Measurements from ENCODE around the gene SIGLEC1. TPM values are rescaled to one million over a fixed set of nuclear protein-coding genes. Genes with fewer than 3 reads are reported as not detected.
A peak's percentile ranks its signal among the peaks of the same experiment; 100 is the strongest.

The SIGLEC1 gene
- total and polyA plus RNA-seq, 2 of the 8 experiments (the other 6 are each of a cell fraction or from before 2014, with no cell fraction given), result 0.02 TPM; not detected in 1

- Histone ChIP-seq H2BK120ac (replicated peaks; ENCODE audit: low read depth, low read length) (no peak overlapping the region), H4K20me1 (replicated peaks in 1 of 2; ENCODE audit: control insufficient read depth in 1 of 2, insufficient read depth in 2 of 2, low read length in 2 of 2) (no peaks in the 10 kb centered on the region), H2AK5ac (ENCODE audit: low read depth, low read length) (no peak overlapping the region), H4K8ac (ENCODE audit: extremely low read depth, insufficient read depth, low read length) (no peak overlapping the region; the same call in 1 of the 2 replicates), H3K79me1 (ENCODE audit: low read depth, low read length) (no peaks in the 10 kb centered on the region), H3K4ac (replicated peaks; ENCODE audit: insufficient read length, low read depth, low read length) (no peak overlapping the region), H3K9me3 (ENCODE audit: insufficient read depth in 2 of 2, low read depth in 1 of 2, low read length in 1 of 2) (no peaks in the 10 kb centered on the region), H3K4me1 (replicated peaks in 1 of 4; ENCODE audit: control insufficient read depth in 3 of 4, insufficient read depth in 4 of 4, low read length in 3 of 4) (peaks cover 2 to 21% (median 14%) of the 10 kb centered on the region in 4 experiments), H4K5ac (ENCODE audit: insufficient read length, low read depth, low read length) (no peak overlapping the region), H3K23ac (ENCODE audit: insufficient read length) (no peak overlapping the region), H3K23me2 (ENCODE audit: low read depth, low read length) (peaks cover 15% of the 10 kb centered on the region), H2BK15ac (ENCODE audit: low read length) (no peak overlapping the region), H2AFZ (ENCODE audit: low read length) (no peak overlapping the region), H2BK12ac (ENCODE audit: low read depth, low read length) (no peak overlapping the region), H4K91ac (replicated peaks; ENCODE audit: insufficient read length, low read length) (no peak overlapping the region), H3K27ac (ENCODE audit: low read depth, low read length) (no peak overlapping the region), H3K14ac (ENCODE audit: insufficient read length) (no peak overlapping the region), H3K18ac (ENCODE audit: extremely low read depth, low read length) (no peak overlapping the region), H3K4me2 (ENCODE audit: insufficient read depth in 1 of 2, low read depth in 2 of 2, low read length in 2 of 2) (no peak overlapping the region), H3K56ac (replicated peaks; ENCODE audit: insufficient read length, low read depth, low read length) (no peak overlapping the region), H3K4me3 (ENCODE audit: extremely low read depth in 1 of 4, insufficient read depth in 2 of 4, low read depth in 3 of 4, low read length in 4 of 4) (no peak overlapping the region), H2BK5ac (ENCODE audit: low read depth, low read length) (no peak overlapping the region), H2BK20ac (ENCODE audit: low read length) (no peak overlapping the region), H3K27me3 (replicated peaks in 1 of 4; ENCODE audit: control insufficient read depth in 3 of 4, extremely low read depth in 1 of 4, insufficient read depth in 3 of 4, low read length in 3 of 4) (peaks cover 0 to 21% (median 12%) of the 10 kb centered on the region in 4 experiments; a peak in 5 of 7 replicates), H3K9ac (replicated peaks in 1 of 4; ENCODE audit: extremely low read depth in 1 of 4, low read depth in 3 of 4, low read length in 3 of 4) (no peak overlapping the region), H3K79me2 (ENCODE audit: control insufficient read depth in 1 of 2, insufficient read depth in 2 of 2, low read length in 2 of 2) (no peaks in the 10 kb centered on the region), H3K36me3 (ENCODE audit: control insufficient read depth in 2 of 4, insufficient read depth in 4 of 4, low read length in 3 of 4) (no peaks in the 10 kb centered on the region)
- no peak for DNase-seq (ENCODE audit: low read depth in 1 of 2, low spot score in 2 of 2)
- no peak for TF ChIP-seq RFX5 (IDR thresholded peaks at IDR 0.05; ENCODE audit: borderline replicate concordance, low read depth, low read length)
- 0 out of 2 replicates have a peak, but pooled peaks have one; percentile 21 for TF ChIP-seq E2F6 (IDR thresholded peaks at IDR 0.05)
- no peak for FAIRE-seq
- 87% methylated on average over 7 of the region's 8 CpGs; no CpG with 5 or more reads in 1 of the 2 experiments for WGBS, 2 experiments (ENCODE audit: extremely low coverage in 1 of 2, insufficient coverage in 1 of 2, insufficient read length in 1 of 2, insufficient replicate concordance in 2 of 2, low coverage in 1 of 2, low lambda C conversion rate in 2 of 2, missing lambda C conversion rate in 1 of 2)
- CTCF ChIA-PET (ENCODE audit: partially characterized antibody), result interaction anchor here (0.8 to 45.1 kb wide), 16 partner anchors 10 to 115 kb away, joined by 3 to 1432 read pairs (median 6); partner anchors contain the start of genes ADAM33, GFRA4 and SIGLEC1
- POLR2A ChIA-PET (ENCODE audit: partially characterized antibody), result interaction anchor here (0.6 to 1.4 kb wide), 3 partner anchors 47 to 75 kb away, joined by 3 read pairs; no protein-coding TSS in a partner anchor
These were observed 34.7 kb downstream of the SIGLEC1 start for GRCh38 chr20:3677733-3678132.

Data from H1 (cell line).